GM19023 (cell line): Measurements from ENCODE around the gene HABP2.

Experiments used
- ATAC-seq: cut with Tn5 transposase; IDR thresholded peaks from one replicate; pipeline ENCODE4 v1.9.1; 2021; ENCODE audit warnings: mild to moderate bottlenecking, moderate library complexity; ENCODE audit not compliant: unreplicated experiment

Gene HABP2

DNA sequence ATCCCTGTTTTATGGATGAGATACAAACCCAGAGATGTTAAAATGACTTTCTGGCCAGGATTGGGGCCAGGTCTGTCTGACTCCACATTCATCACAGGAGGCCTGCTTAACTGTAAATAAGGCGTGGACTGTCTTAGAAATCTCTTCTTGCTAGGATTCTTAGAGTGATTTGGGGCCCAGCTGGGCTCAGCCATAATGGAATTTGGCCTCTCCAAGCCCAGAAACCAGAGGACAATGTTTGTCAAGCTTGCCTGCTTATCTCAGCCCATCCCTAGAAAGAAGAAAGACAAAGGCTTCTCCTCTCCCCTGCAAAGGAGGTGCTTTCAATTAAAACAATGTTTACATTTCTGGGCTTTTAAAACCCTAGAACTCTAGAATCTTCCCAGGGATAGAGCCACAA is 2.9 kb downstream of the HABP2 start:
- ATAC-seq = no peak

- no peak for ATAC-seq
These were observed 4.6 kb downstream of the HABP2 start for GRCh38 chr10:113557424-113557862.

- ATAC-seq = no peak
These were observed 5.1 kb downstream of the HABP2 start for GRCh38 chr10:113557903-113558321.

- no peak for ATAC-seq
These were observed 7.2 kb downstream of the HABP2 start for GRCh38 chr10:113560071-113560470.

DNA sequence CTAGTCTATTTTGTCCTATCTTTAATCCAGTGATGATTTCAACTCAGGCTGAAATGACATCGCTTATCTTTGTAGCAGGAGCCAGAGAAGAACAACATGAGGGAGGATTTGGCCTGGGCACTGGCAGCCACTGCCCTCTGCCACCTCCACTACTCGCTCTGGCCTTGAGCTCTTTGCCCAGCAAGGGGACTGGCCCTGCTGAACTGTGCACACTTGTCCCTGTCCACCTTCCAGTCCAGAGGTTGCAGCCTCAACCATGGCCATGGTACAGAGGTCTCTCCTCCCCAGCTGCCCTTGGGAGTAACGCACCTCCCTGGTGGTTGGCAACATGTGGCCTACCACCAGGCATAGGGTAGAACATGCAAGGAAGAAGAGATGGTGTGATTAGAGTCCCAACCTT is 8.4 kb downstream of the HABP2 start:
- ATAC-seq = no peak

- ATAC-seq = no peak
These were observed 9.2 kb downstream of the HABP2 start for GRCh38 chr10:113562069-113562468.

DNA sequence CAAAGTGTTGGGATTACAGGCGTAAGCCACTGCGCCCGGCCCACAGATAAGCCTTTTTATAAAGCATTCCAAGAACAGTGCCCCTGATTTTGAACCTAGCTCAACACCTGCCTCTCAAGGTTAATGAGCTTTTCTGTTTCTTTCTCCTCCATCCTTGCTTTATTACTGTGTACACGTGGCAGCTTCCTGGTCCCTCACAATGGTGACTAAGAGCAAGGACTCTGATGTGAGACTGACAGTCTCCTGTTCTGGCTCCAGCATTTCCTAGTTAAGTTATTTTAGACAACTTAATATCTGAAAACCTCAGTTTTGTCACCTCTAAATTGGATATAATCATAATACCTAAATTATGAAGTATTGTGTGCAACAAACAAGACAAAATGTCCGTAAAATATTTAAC is 9.9 kb downstream of the HABP2 start:
- ATAC-seq = no peak

- peak; percentile 98 for ATAC-seq
These were observed 10.6 kb downstream of the HABP2 start for GRCh38 chr10:113563306-113564088.

DNA sequence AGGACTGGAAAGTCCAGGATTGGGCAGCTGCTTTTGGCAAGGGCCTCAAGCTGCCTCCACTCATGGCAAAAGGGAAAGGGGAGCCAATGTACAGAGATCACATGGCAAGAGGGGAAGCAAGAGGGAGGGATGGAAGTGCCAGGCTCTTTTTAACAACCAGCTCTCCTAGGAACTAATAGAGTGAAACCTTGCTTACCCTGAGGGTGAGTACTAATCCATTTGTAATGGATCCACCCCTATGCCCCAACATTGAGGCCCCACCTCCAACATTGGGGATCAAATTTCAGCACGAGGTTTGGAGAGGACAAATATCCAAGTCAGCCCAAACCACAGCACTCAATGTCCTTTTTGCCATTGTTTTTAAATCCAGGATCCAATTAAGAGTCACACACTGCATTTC is 12.5 kb downstream of the HABP2 start:
- no peak for ATAC-seq

- ATAC-seq = no peak
These were observed 14.0 kb downstream of the HABP2 start for GRCh38 chr10:113566888-113567287.

- no peak for ATAC-seq
These were observed 16.7 kb downstream of the HABP2 start for GRCh38 chr10:113569576-113569975.

DNA sequence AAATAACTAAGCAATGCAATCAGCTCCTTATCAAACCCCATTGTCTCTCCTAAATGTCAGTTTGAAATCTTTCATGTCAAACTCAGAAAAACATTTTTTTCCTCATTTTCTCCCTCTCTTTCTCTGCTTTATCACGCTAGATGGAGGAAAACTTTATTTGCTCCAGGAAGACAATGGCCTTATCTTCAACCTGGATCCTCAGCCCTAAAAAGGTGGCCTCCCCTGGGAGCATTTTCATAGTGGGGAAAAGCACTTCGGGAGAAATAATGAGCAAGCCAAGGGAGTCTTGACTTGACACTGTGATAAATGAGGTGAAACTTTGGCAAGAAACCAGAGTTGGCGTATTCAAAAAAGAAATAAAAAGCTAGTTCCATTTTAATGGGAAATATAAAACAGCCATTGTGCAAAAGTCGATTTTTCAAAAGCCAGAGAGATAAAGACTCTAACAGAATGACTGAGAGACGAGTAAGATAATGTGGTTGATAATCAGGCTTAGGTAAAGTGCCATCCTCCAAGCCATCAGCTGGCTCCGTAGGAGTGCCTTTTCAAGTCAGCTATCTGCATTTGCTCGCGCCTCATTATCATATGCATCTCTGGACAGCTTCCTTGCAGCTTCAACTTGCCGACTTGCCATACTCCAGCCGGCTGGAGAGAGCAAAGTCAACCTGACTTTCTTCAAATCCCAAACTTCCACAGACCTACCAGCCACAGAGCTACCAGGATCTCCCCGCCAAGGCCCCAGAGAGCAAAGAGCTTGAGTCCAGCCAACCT is 19.9 kb downstream of the HABP2 start:
- ATAC-seq = no peak

- no peak for ATAC-seq
These were observed 20.5 kb downstream of the HABP2 start for GRCh38 chr10:113573368-113573767.

GRCh38 chr10:113576852-113577251 is 24.0 kb downstream of the HABP2 start:
- no peak for ATAC-seq

- no peak for ATAC-seq
These were observed 25.9 kb downstream of the HABP2 start for GRCh38 chr10:113578773-113579172.

- no peak for ATAC-seq
These were observed 28.2 kb downstream of the HABP2 start for GRCh38 chr10:113581092-113581491.

DNA sequence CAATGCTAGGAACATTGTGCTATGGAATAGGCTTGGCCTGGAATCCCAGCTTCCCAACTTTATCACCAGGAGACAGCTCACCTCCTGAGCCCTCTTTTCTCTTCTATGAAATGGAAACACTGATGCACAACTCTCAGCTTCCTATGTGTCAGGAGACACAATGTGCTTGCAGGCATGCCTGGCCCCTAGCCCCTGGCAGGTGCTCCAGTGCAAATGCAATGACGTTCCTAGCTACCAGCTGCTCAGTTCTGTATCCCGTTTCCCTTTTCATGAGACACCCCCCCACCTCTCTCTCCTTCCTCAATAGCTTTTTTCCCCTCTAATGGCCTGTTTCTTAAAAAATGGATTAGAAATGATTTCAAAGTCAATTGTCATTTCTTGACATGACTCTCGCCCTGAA is 30.7 kb downstream of the HABP2 start:
- no peak for ATAC-seq

GRCh38 chr10:113585949-113586348 is 33.1 kb downstream of the HABP2 start:
- no peak for ATAC-seq

GRCh38 chr10:113589201-113589770 is 36.4 kb downstream of the HABP2 start:
- ATAC-seq = no peak

DNA sequence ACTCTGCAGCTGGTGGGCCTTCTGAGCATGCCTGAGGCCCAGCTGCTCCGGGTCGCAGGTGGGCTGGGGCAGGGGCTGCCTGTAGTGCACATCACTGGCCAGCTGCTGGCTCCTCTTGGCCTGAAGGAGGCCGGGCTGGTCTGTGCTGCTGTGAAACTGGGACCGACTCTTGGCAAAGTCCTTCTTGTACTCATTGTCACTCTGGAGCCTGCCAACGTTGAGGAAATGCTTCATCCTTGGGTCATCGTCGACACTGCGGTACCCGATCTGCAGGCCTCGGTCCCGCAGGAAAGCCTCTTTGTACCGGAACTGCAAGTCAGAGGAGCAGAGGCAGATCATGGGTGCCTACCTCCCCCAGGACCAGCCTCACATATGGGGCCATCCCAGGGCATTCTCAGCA is 37.7 kb downstream of the HABP2 start:
- no peak for ATAC-seq

DNA sequence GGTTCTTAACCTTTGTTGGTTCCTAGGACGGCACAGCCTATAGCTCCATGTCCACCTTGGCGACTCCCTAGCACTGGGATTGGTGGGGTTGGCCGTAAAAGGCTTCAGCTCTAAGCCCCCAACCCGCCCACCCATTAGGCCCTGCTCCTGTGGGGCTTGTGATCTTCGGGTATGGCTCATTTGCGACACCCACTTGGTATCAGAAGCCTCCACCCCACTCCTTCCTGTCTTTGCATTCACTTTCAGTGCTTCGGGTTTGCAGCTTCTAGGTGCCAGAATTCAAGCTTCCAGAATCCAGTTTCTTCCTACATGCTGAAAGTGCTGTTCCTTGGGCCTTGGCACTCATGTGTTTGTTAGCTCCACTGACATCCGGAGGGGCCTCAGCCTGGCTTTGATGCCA is 39.5 kb downstream of the HABP2 start:
- ATAC-seq = no peak

DNA sequence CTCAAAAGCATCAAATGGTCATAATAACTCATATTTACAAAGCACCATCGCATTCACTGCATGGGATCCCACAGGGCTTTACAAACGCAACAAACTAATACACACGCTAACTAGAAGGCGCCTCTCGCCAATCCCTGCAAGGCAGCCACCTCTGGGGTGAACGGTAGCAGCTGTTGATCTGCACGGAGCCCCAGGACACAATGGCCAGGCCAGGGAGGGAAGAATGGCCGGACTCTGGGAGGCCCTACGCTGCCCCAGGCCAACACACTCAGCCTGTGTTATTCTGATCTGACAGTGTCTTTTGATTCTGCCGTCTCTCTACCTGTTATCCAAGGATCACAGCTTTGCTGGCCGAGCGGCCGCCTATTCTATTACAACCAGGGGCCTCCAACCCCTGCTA is 41.8 kb downstream of the HABP2 start:
- ATAC-seq = no peak
